Activated B cell treated with CpG ODN at 0.5 μM for 24 hours (primary cell): ENCODE results near the gene SBK3. TPM values are rescaled to one million over a fixed set of nuclear protein-coding genes. Genes with fewer than 3 reads are reported as not detected.

Source experiments
- ATAC-seq: fragments of 200-7000 bp; cut with Tn5 transposase; one replicate; pipeline ENCODE4 v1.10.0; 2021; ENCODE audit warnings: low read depth, mild to moderate bottlenecking, moderate library complexity
- CTCF ChIA-PET: fragments of 350-600 bp; sonication (Branson Sonifier 250); formaldehyde crosslinking; loops from one replicate; lab custom pipeline; 2021; ENCODE audit warnings: antibody characterized with exemption; lab: Charles Lee
- POLR2A ChIA-PET: fragments of 350-600 bp; sonication (Branson Sonifier 250); formaldehyde crosslinking; loops from one replicate; lab custom pipeline; 2021; ENCODE audit warnings: antibody characterized with exemption; lab: Charles Lee
- DNase-seq: peaks from one replicate; pipeline ENCODE4 v3.0.0; 2022
- H3K27ac Mint-ChIP-seq: one replicate; pipeline ENCODE4 v1.8.0; 2020; ENCODE audit warnings: mixed read lengths
- H3K27me3 Mint-ChIP-seq: one replicate; pipeline ENCODE4 v1.8.0; 2021; ENCODE audit warnings: mixed read lengths
- H3K36me3 Mint-ChIP-seq: one replicate; pipeline ENCODE4 v1.8.0; 2021; ENCODE audit warnings: low read depth, mixed read lengths
- H3K4me1 Mint-ChIP-seq: one replicate; pipeline ENCODE4 v1.8.0; 2021; ENCODE audit warnings: mixed read lengths
- H3K4me3 Mint-ChIP-seq: one replicate; pipeline ENCODE4 v1.8.0; 2020; ENCODE audit warnings: mild to moderate bottlenecking, mixed read lengths
- H3K9me3 Mint-ChIP-seq: one replicate; pipeline ENCODE4 v1.8.0; 2020; ENCODE audit warnings: mixed read lengths
- intact Hi-C: fragments of 100-400 bp; cut with micrococcal nuclease; formaldehyde crosslinking; loops from one replicate; pipeline ENCODE4 v1.15.1; 2024
- total RNA-seq: library from RNA; stranded (reverse); gene quantifications from 2 replicates; pipeline ENCODE4 v1.2.3, GENCODE V29; 2022
- TF ChIP-seq, protein P1 (sequence below): fragments of 200-600 bp; IDR thresholded peaks from one replicate; pipeline ENCODE4 v1.8.0; 2022; ENCODE audit warnings: antibody characterized with exemption, mild to moderate bottlenecking

SBK3 gene
- total RNA-seq, 1 donor from 2014 or later: not detected

DNA sequence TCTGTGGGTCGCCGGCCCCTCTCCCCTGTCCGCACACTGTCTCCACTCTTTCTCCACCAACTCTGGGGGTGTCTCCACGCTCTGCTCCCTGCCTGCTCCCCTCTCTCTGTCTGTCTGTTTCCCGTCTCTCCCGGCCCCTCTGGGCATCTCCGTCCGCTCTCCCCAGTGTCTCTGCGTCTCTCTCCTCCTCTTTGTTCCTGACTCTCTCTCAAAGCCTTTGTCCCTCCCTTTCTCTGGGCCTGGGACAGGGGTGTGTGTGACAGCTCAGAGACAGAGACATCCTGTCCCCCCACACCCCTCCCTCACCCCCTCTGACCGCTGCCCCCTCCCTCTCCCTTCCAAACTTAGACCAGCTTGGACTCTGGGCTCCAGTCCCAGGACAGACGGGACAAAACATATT lies 668 bp upstream of the SBK3 start:
- Mint-ChIP-seq H3K36me3 (no peaks in the 10 kb centered on the region), H3K4me3 (no peak overlapping the region), H3K27me3 (peaks cover 35% of the 10 kb centered on the region), H3K27ac (no peak overlapping the region), H3K9me3 (no peaks in the 10 kb centered on the region), H3K4me1 (peaks cover 2% of the 10 kb centered on the region)
- intact Hi-C loops: no loop called here
- ChIA-PET CTCF (no interaction called here), POLR2A (interaction anchor here (0.6 to 0.8 kb wide), 2 partner anchors 20 to 79 kb away, joined by 3 read pairs; partner anchors contain the start of gene ZNF784)
- no peak for DNase-seq
- no peak for ATAC-seq
- TF ChIP-seq, protein P1, sequence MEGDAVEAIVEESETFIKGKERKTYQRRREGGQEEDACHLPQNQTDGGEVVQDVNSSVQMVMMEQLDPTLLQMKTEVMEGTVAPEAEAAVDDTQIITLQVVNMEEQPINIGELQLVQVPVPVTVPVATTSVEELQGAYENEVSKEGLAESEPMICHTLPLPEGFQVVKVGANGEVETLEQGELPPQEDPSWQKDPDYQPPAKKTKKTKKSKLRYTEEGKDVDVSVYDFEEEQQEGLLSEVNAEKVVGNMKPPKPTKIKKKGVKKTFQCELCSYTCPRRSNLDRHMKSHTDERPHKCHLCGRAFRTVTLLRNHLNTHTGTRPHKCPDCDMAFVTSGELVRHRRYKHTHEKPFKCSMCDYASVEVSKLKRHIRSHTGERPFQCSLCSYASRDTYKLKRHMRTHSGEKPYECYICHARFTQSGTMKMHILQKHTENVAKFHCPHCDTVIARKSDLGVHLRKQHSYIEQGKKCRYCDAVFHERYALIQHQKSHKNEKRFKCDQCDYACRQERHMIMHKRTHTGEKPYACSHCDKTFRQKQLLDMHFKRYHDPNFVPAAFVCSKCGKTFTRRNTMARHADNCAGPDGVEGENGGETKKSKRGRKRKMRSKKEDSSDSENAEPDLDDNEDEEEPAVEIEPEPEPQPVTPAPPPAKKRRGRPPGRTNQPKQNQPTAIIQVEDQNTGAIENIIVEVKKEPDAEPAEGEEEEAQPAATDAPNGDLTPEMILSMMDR: no peak

DNA sequence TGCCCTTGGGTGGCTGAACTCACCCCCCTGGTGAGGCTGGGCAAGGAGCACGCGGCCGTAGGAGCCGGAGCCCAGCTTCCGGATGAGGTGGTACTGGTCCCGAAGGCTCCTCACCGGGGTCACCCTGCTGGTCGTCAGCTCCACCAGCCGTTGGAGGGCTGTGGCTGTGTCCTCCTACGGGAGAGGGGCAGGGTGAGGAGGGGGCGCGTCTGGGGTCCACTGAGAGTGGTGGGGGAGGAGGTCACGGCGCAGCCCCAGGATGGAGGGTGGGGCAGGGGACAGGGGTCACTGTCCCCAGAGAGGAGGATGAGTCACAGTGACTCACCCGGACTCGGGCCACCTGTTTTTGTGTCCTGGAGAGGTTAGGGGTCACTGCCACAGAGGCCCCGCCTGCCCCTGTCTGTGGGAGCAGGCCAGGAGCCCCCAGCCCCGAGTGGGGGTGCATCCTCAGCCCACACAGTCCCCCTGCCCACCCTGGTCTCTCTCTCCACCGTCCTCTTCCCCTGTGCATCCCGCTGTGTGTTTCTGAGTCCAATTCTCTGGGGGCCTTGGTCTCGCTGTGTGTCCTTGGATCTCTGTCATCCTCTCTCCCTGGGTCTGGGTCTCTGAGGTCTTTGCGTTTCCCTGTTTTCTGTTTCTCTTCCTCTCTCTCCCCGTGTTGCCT lies 435 bp downstream of the SBK3 start:
- peaks cover 32% of the 10 kb centered on the region for H3K27me3 Mint-ChIP-seq
- CTCF ChIA-PET: no interaction called here
- H3K4me1 Mint-ChIP-seq: peaks cover 2% of the 10 kb centered on the region
- H3K36me3 Mint-ChIP-seq: no peaks in the 10 kb centered on the region
- no peak for DNase-seq
- H3K4me3 Mint-ChIP-seq: no peak overlapping the region
- POLR2A ChIA-PET: no interaction called here
- no peaks in the 10 kb centered on the region for H3K9me3 Mint-ChIP-seq
- intact Hi-C loops: no loop called here
- ATAC-seq: no peak
- no peak overlapping the region for H3K27ac Mint-ChIP-seq
- TF ChIP-seq, protein P1: no peak

DNA sequence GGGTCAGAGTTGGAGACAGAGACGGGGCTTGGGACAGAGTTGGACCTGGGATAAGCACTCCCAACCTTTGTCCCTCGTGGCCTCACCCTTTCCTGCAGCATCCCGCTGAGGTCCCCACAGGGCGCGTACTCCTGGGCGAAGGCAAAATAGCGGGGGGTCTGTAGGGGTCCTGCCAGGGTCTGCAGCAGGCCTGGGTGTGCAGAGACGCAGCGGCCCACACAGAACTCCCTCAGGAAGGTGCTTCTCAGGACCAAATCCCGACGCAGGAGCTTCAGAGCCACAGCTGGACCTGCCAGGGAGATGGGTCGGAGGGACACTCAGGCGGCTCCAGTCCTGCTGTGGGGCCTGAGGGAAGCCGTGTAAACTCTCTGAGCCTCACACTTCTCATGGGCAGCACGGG lies 1.3 kb downstream of the SBK3 start:
- ChIA-PET POLR2A (no interaction called here), CTCF (no interaction called here)
- H3K4me3 Mint-ChIP-seq: no peak overlapping the region
- H3K9me3 Mint-ChIP-seq: no peaks in the 10 kb centered on the region
- ATAC-seq (no peak), DNase-seq (no peak)
- TF ChIP-seq, protein P1: no peak
- peaks cover 30% of the 10 kb centered on the region for H3K27me3 Mint-ChIP-seq
- H3K27ac Mint-ChIP-seq: no peak overlapping the region
- intact Hi-C loops: no loop called here
- H3K36me3 Mint-ChIP-seq: no peaks in the 10 kb centered on the region
- H3K4me1 Mint-ChIP-seq: no peaks in the 10 kb centered on the region

DNA sequence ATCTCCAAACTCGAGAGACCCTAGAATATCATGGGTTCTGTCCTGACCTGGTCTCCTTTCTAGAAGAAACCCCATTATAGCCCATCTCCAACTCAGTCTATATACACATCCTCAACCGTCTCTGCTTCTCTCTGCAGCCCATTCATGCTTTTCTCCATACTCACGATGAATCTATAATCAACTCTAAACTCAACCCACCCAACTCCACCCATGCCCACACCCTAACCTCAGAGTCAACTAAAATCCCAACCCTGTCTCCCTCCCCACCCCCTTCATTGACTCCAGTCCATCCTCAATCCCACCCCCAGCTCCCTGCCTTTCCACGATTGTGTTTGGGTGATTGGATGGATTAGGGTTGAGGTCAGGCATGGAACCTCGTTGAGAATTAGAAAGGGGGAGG lies 1.8 kb downstream of the SBK3 start:
- no peak overlapping the region for H3K4me3 Mint-ChIP-seq
- ATAC-seq (no peak), DNase-seq (no peak)
- H3K4me1 Mint-ChIP-seq: no peaks in the 10 kb centered on the region
- ChIA-PET POLR2A (no interaction called here), CTCF (no interaction called here)
- no peaks in the 10 kb centered on the region for H3K36me3 Mint-ChIP-seq
- intact Hi-C loops: no loop called here
- no peak overlapping the region for H3K27ac Mint-ChIP-seq
- peaks cover 30% of the 10 kb centered on the region for H3K27me3 Mint-ChIP-seq
- TF ChIP-seq, protein P1: no peak
- no peaks in the 10 kb centered on the region for H3K9me3 Mint-ChIP-seq

DNA sequence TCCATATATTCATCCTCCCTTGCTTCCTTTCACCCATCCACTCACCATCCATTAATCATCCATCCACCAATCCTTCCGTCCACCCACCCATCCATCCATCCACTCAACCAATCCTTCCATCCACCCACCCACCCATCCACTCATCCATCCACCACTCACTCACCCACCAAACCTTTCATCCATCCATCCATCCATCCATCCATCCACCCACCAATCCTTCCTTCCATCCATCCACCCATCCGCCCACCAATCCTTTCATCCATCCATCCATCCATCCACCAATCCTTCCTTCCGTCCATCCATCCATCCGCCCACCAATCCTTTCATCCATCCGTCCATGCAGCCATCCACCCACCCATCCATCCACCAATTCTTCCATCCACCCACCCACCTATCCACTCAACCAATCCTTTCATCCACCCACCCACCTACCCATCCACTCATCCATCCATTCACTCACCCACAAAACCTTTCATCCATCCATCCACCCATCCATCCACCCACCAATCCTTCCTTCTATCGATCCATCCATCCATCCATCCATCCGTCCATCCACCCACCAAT lies 3.0 kb downstream of the SBK3 start:
- Mint-ChIP-seq H3K27me3 (peaks cover 21% of the 10 kb centered on the region), H3K4me3 (no peak overlapping the region), H3K4me1 (no peaks in the 10 kb centered on the region), H3K9me3 (no peaks in the 10 kb centered on the region), H3K36me3 (no peaks in the 10 kb centered on the region), H3K27ac (no peak overlapping the region)
- ChIA-PET POLR2A (interaction anchor here (0.5 kb wide), 1 partner anchor 33 kb away, joined by 5 read pairs; no protein-coding TSS in a partner anchor), CTCF (no interaction called here)
- no peak for DNase-seq
- intact Hi-C loops: no loop called here
- ATAC-seq: no peak
- TF ChIP-seq, protein P1: no peak
